PC-9 (cell line): Measurements from ENCODE around the gene PFKFB4.

Experiments
- EZH2 ChIP-seq: fragments of 200-600 bp; sonication (generic); IDR thresholded peaks from 2 replicates; pipeline ENCODE4 v1.8.0; 2017; ENCODE audit warnings: antibody characterized with exemption, low read depth
- TF ChIP-seq, protein P1 (sequence below): fragments of 200-600 bp; sonication (generic); conservative IDR thresholded peaks from 2 replicates; pipeline ENCODE4 v1.6.1; 2017; ENCODE audit warnings: mixed run types, antibody characterized with exemption, mild to moderate bottlenecking, moderate library complexity

GRCh38 chr3:48548126-48548525 lies 8.5 kb downstream of the PFKFB4 start:
- TF ChIP-seq, protein P1, sequence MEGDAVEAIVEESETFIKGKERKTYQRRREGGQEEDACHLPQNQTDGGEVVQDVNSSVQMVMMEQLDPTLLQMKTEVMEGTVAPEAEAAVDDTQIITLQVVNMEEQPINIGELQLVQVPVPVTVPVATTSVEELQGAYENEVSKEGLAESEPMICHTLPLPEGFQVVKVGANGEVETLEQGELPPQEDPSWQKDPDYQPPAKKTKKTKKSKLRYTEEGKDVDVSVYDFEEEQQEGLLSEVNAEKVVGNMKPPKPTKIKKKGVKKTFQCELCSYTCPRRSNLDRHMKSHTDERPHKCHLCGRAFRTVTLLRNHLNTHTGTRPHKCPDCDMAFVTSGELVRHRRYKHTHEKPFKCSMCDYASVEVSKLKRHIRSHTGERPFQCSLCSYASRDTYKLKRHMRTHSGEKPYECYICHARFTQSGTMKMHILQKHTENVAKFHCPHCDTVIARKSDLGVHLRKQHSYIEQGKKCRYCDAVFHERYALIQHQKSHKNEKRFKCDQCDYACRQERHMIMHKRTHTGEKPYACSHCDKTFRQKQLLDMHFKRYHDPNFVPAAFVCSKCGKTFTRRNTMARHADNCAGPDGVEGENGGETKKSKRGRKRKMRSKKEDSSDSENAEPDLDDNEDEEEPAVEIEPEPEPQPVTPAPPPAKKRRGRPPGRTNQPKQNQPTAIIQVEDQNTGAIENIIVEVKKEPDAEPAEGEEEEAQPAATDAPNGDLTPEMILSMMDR = no peak
- TF ChIP-seq EZH2 = no peak
